Measurements from ENCODE around the gene SFXN3. TPM values are rescaled to one million over a fixed set of nuclear protein-coding genes. Genes with fewer than 3 reads are reported as not detected.

Gene SFXN3
- total and polyA plus RNA-seq, 2 of the 8 experiments (the other 6 are each of a cell fraction or from before 2014, with no cell fraction given), result 2.6 to 2.8 TPM

GRCh38 chr10:101044117-101044516 is 13.1 kb downstream of the SFXN3 start:
- Histone ChIP-seq H3K4me3 (ENCODE audit: extremely low read depth in 1 of 4, insufficient read depth in 2 of 4, low read depth in 3 of 4, low read length in 4 of 4) (no peak overlapping the region), H3K4me2 (ENCODE audit: insufficient read depth in 1 of 2, low read depth in 2 of 2, low read length in 2 of 2) (no peak overlapping the region; a peak in 1 of 4 replicates), H3K14ac (ENCODE audit: insufficient read length) (no peak overlapping the region), H3K18ac (ENCODE audit: extremely low read depth, low read length) (no peak overlapping the region), H2BK5ac (ENCODE audit: low read depth, low read length) (no peak overlapping the region), H2BK20ac (ENCODE audit: low read length) (no peak overlapping the region), H4K91ac (replicated peaks; ENCODE audit: insufficient read length, low read length) (no peak overlapping the region), H4K5ac (ENCODE audit: insufficient read length, low read depth, low read length) (no peak overlapping the region), H3K36me3 (ENCODE audit: control insufficient read depth in 2 of 4, insufficient read depth in 4 of 4, low read length in 3 of 4) (no peaks in the 10 kb centered on the region), H3K4ac (replicated peaks; ENCODE audit: insufficient read length, low read depth, low read length) (no peak overlapping the region), H3K9ac (replicated peaks in 1 of 4; ENCODE audit: extremely low read depth in 1 of 4, low read depth in 3 of 4, low read length in 3 of 4) (no peak overlapping the region), H3K79me2 (ENCODE audit: control insufficient read depth in 1 of 2, insufficient read depth in 2 of 2, low read length in 2 of 2) (no peaks in the 10 kb centered on the region), H4K20me1 (replicated peaks in 1 of 2; ENCODE audit: control insufficient read depth in 1 of 2, insufficient read depth in 2 of 2, low read length in 2 of 2) (peaks cover 10 to 12% of the 10 kb centered on the region in 2 experiments), H3K23me2 (ENCODE audit: low read depth, low read length) (peaks cover 5% of the 10 kb centered on the region; the same call in 1 of the 2 replicates), H3K79me1 (ENCODE audit: low read depth, low read length) (no peaks in the 10 kb centered on the region), H2BK120ac (replicated peaks; ENCODE audit: low read depth, low read length) (no peak overlapping the region), H4K8ac (ENCODE audit: extremely low read depth, insufficient read depth, low read length) (no peak overlapping the region), H3K9me3 (ENCODE audit: insufficient read depth in 2 of 2, low read depth in 1 of 2, low read length in 1 of 2) (no peaks in the 10 kb centered on the region), H3K27me3 (replicated peaks in 1 of 4; ENCODE audit: control insufficient read depth in 3 of 4, extremely low read depth in 1 of 4, insufficient read depth in 3 of 4, low read length in 3 of 4) (peaks cover 31 to 55% (median 49%) of the 10 kb centered on the region in 4 experiments), H2AFZ (ENCODE audit: low read length) (no peak overlapping the region), H2BK15ac (ENCODE audit: low read length) (no peak overlapping the region), H3K23ac (ENCODE audit: insufficient read length) (no peak overlapping the region), H2BK12ac (ENCODE audit: low read depth, low read length) (no peak overlapping the region), H3K4me1 (replicated peaks in 1 of 4; ENCODE audit: control insufficient read depth in 3 of 4, insufficient read depth in 4 of 4, low read length in 3 of 4) (peaks cover 3 to 30% (median 18%) of the 10 kb centered on the region in 4 experiments), H2AK5ac (ENCODE audit: low read depth, low read length) (no peak overlapping the region), H3K27ac (ENCODE audit: low read depth, low read length) (no peak overlapping the region), H3K56ac (replicated peaks; ENCODE audit: insufficient read length, low read depth, low read length) (no peak overlapping the region)
- DNase-seq (ENCODE audit: low read depth in 1 of 2, low spot score in 2 of 2) (no peak), FAIRE-seq (no peak)
- ChIA-PET POLR2A (ENCODE audit: partially characterized antibody) (interaction anchor here (1.4 to 2.1 kb wide), 3 partner anchors 13 to 37 kb away, joined by 5 to 24 read pairs (median 11); partner anchors contain the start of genes KAZALD1, PDZD7 and SFXN3), CTCF (ENCODE audit: partially characterized antibody) (interaction anchor here (1.2 to 51.8 kb wide), 10 partner anchors 17 to 300 kb away, joined by 3 to 2176 read pairs (median 18); partner anchors contain the start of genes KAZALD1, MRPL43, PDZD7 and SFXN3)
- no peak for TF ChIP-seq EZH2 (IDR thresholded peaks at IDR 0.05; ENCODE audit: low read depth, low read length, severe bottlenecking)
- TF ChIP-seq CHD1 (IDR thresholded peaks at IDR 0.05; ENCODE audit: low read depth, low read length), result no peak
- TF ChIP-seq RNF2 (IDR thresholded peaks at IDR 0.05; ENCODE audit: borderline replicate concordance, low read depth, low read length, missing control alignments, poor library complexity, severe bottlenecking), result no peak
- TF ChIP-seq ZNF274 (IDR thresholded peaks at IDR 0.05; ENCODE audit: borderline replicate concordance, extremely low read depth, low read length), result no peak
- no peak for TF ChIP-seq POU5F1 (IDR thresholded peaks at IDR 0.05; ENCODE audit: low read depth, low read length)
- TF ChIP-seq ASH2L (IDR thresholded peaks at IDR 0.05; ENCODE audit: low read length), result no peak
- 68% methylated on average over 2 of the region's 2 CpGs; no CpG with 5 or more reads in 1 of the 2 experiments for WGBS, 2 experiments (ENCODE audit: extremely low coverage in 1 of 2, insufficient coverage in 1 of 2, insufficient read length in 1 of 2, insufficient replicate concordance in 2 of 2, low coverage in 1 of 2, low lambda C conversion rate in 2 of 2, missing lambda C conversion rate in 1 of 2)

Measured in H1 (cell line).